Stimulated activated CD4-positive, alpha-beta T cell treated with anti-CD3 and anti-CD28 coated beads, TNF-alpha, amount 100 ng/mL, for 1 hour (primary cell): Measurements from ENCODE around the gene RLF.
A peak's percentile ranks its signal among the peaks of the same experiment; 100 is the strongest.

Experiments used
- DNase-seq, 3 donors: peaks; one replicate each; pipeline ENCODE4 v3.0.0-alpha.2; 2020; ENCODE audit warnings: low read depth in 3 of 3, low spot score in 1 of 3

Gene RLF

GRCh38 chr1:40240390-40240789 lies 79.2 kb downstream of the RLF start:
- DNase-seq = no peak

- no peak for DNase-seq
These were observed 80.2 kb downstream of the RLF start for GRCh38 chr1:40241362-40241761.

GRCh38 chr1:40243351-40243750 lies 82.2 kb downstream of the RLF start:
- no peak for DNase-seq

- DNase-seq = no peak
These were observed 83.1 kb downstream of the RLF start for GRCh38 chr1:40244138-40244744.

- DNase-seq = no peak
These were observed 84.5 kb downstream of the RLF start for GRCh38 chr1:40245686-40246085.

- no peak for DNase-seq
These were observed 86.5 kb downstream of the RLF start, which contains the start of gene TMCO2 for GRCh38 chr1:40247655-40248054. TMCO2 (plus strand) TSS chr1:40247937; CDS start chr1:40247994, 57 bp downstream.

GRCh38 chr1:40248412-40248811 lies 87.2 kb downstream of the RLF start:
- no peak for DNase-seq

GRCh38 chr1:40251456-40251855 lies 90.3 kb downstream of the RLF start:
- DNase-seq = no peak

GRCh38 chr1:40252601-40253000 lies 91.4 kb downstream of the RLF start:
- DNase-seq = no peak

- DNase-seq = no peak
These were observed 94.0 kb downstream of the RLF start for GRCh38 chr1:40255231-40255630.

- DNase-seq = no peak
These were observed 95.4 kb downstream of the RLF start for GRCh38 chr1:40256401-40257084.

GRCh38 chr1:40257313-40257687 lies 96.1 kb downstream of the RLF start:
- DNase-seq = no peak

GRCh38 chr1:40257688-40258444 lies 96.7 kb downstream of the RLF start, which contains the start of gene ZMPSTE24:
ZMPSTE24 (plus strand) TSS chr1:40258236; CDS start chr1:40258272, 36 bp downstream.
- peak; percentile 86 to 94 (median 94) for DNase-seq

GRCh38 chr1:40258445-40258769 lies 97.2 kb downstream of the RLF start:
- DNase-seq = no peak

- no peak for DNase-seq
These were observed 103.2 kb downstream of the RLF start for GRCh38 chr1:40264354-40264781.

- no peak for DNase-seq
These were observed 104.1 kb downstream of the RLF start for GRCh38 chr1:40265298-40265697.

- DNase-seq = no peak
These were observed 104.7 kb downstream of the RLF start for GRCh38 chr1:40265919-40266318.

GRCh38 chr1:40266786-40267535 lies 105.8 kb downstream of the RLF start:
- no peak for DNase-seq

GRCh38 chr1:40267767-40268187 lies 106.6 kb downstream of the RLF start:
- DNase-seq = no peak

- no peak for DNase-seq
These were observed 107.0 kb downstream of the RLF start for GRCh38 chr1:40268211-40268610.

GRCh38 chr1:40270152-40270834 lies 109.1 kb downstream of the RLF start:
- DNase-seq = no peak
